AG08396 (cell line): ENCODE results near the gene SLC12A3.
"Not testable (repeated sequence)": the region's sequence is repeated elsewhere in the genome, so short reads cannot be mapped to it uniquely, and the experiment has no call there.

Source experiments
- DNase-seq: peaks from one replicate; pipeline ENCODE4 v3.0.0; 2012; ENCODE audit warnings: low spot score, mixed read lengths

The SLC12A3 gene

GRCh38 chr16:56868766-56869165 lies 3.8 kb downstream of the SLC12A3 start:
- not testable (repeated sequence) for DNase-seq

- peak; percentile 39 for DNase-seq
Observed at GRCh38 chr16:56869513-56870275, 4.7 kb downstream of the SLC12A3 start.

GRCh38 chr16:56870276-56870888 lies 5.4 kb downstream of the SLC12A3 start:
- no peak for DNase-seq

- DNase-seq: peak; percentile 72
Observed at GRCh38 chr16:56871172-56871593, 6.2 kb downstream of the SLC12A3 start.

GRCh38 chr16:56872863-56873391 lies 7.9 kb downstream of the SLC12A3 start:
- DNase-seq: no peak

- DNase-seq: peak; percentile 47
Observed at GRCh38 chr16:56874800-56875199, 9.8 kb downstream of the SLC12A3 start.

- no peak for DNase-seq
Observed at GRCh38 chr16:56876048-56876447, 11.0 kb downstream of the SLC12A3 start.

- no peak for DNase-seq
Observed at GRCh38 chr16:56877486-56878182, 12.6 kb downstream of the SLC12A3 start.

- DNase-seq: no peak
Observed at GRCh38 chr16:56878282-56878854, 13.4 kb downstream of the SLC12A3 start.

- DNase-seq: no peak
Observed at GRCh38 chr16:56879276-56879675, 14.3 kb downstream of the SLC12A3 start.

- no peak for DNase-seq
Observed at GRCh38 chr16:56880176-56880575, 15.2 kb downstream of the SLC12A3 start.

GRCh38 chr16:56880685-56881084 lies 15.7 kb downstream of the SLC12A3 start:
- no peak for DNase-seq

GRCh38 chr16:56882077-56882800 lies 17.2 kb downstream of the SLC12A3 start:
- no peak for DNase-seq

- DNase-seq: no peak
Observed at GRCh38 chr16:56883586-56883985, 18.6 kb downstream of the SLC12A3 start.

GRCh38 chr16:56884026-56884582 lies 19.1 kb downstream of the SLC12A3 start:
- no peak for DNase-seq

- DNase-seq: not testable (repeated sequence)
Observed at GRCh38 chr16:56884929-56885328, 19.9 kb downstream of the SLC12A3 start.

GRCh38 chr16:56885446-56886162 lies 20.6 kb downstream of the SLC12A3 start:
- DNase-seq: no peak

GRCh38 chr16:56886296-56886695 lies 21.3 kb downstream of the SLC12A3 start:
- no peak for DNase-seq

- DNase-seq: no peak
Observed at GRCh38 chr16:56886826-56887225, 21.8 kb downstream of the SLC12A3 start.

- no peak for DNase-seq
Observed at GRCh38 chr16:56888806-56889205, 23.8 kb downstream of the SLC12A3 start.

- DNase-seq: no peak
Observed at GRCh38 chr16:56889206-56889605, 24.2 kb downstream of the SLC12A3 start.
